MM.1S (cell line): Measurements from ENCODE around the gene CDY2B.
"Not testable (repeated sequence)": the region's sequence is repeated elsewhere in the genome, so short reads cannot be mapped to it uniquely, and the experiment has no call there.

Experiments used
- DNase-seq: peaks from one replicate; pipeline ENCODE4 v3.0.0-alpha.2; 2015
- H2AFZ ChIP-seq: fragments of 300-600 bp; sonication (generic); 2 replicates; pipeline ENCODE4 v1.6.0; 2016; ENCODE audit warnings: antibody characterized with exemption, low read length
- H3F3A ChIP-seq: fragments of 300-600 bp; sonication (generic); 2 replicates; pipeline ENCODE4 v1.6.1; 2016; ENCODE audit warnings: mild to moderate bottlenecking, antibody characterized with exemption, low read length, moderate library complexity, mixed read lengths; ENCODE audit not compliant: insufficient read depth
- H3K27ac ChIP-seq: fragments of 300-600 bp; sonication (generic); 2 replicates; pipeline ENCODE4 v1.5.1; 2016; ENCODE audit warnings: mild to moderate bottlenecking, low read length
- H3K27me3 ChIP-seq: fragments of 300-600 bp; sonication (generic); replicated peaks from 2 replicates; pipeline ENCODE4 v1.6.0; 2016; ENCODE audit warnings: low read length; ENCODE audit not compliant: insufficient read depth
- H3K36me3 ChIP-seq: fragments of 300-600 bp; sonication (generic); replicated peaks from 2 replicates; pipeline ENCODE4 v1.6.1; 2016; ENCODE audit warnings: mild to moderate bottlenecking, low read length, mixed read lengths; ENCODE audit not compliant: insufficient read depth
- H3K4me1 ChIP-seq: fragments of 300-600 bp; sonication (generic); 2 replicates; pipeline ENCODE4 v1.6.1; 2016; ENCODE audit warnings: low read length, mixed read lengths
- H3K4me2 ChIP-seq: fragments of 300-600 bp; sonication (generic); 2 replicates; pipeline ENCODE4 v1.6.0; 2016; ENCODE audit warnings: low read depth, low read length
- H3K4me3 ChIP-seq: fragments of 300-600 bp; sonication (generic); 2 replicates; pipeline ENCODE4 v1.5.1; 2016; ENCODE audit warnings: low read length, mixed read lengths
- H3K79me2 ChIP-seq: fragments of 300-600 bp; sonication (generic); 2 replicates; pipeline ENCODE4 v1.6.1; 2016; ENCODE audit warnings: mixed run types, low read length, mixed read lengths
- H3K9ac ChIP-seq: fragments of 300-600 bp; sonication (generic); 2 replicates; pipeline ENCODE4 v1.6.1; 2016; ENCODE audit warnings: low read length, mixed read lengths
- H3K9me2 ChIP-seq: fragments of 300-600 bp; sonication (generic); replicated peaks from 2 replicates; pipeline ENCODE4 v1.6.1; 2016; ENCODE audit warnings: mild to moderate bottlenecking, low read length, mixed read lengths; ENCODE audit not compliant: insufficient read depth
- H3K9me3 ChIP-seq: fragments of 300-600 bp; sonication (generic); replicated peaks from 2 replicates; pipeline ENCODE4 v1.6.1; 2016; ENCODE audit warnings: mild to moderate bottlenecking, low read length, mixed read lengths; ENCODE audit not compliant: insufficient read depth
- H4K20me1 ChIP-seq: fragments of 300-600 bp; sonication (generic); 2 replicates; pipeline ENCODE4 v1.6.1; 2016; ENCODE audit warnings: mild to moderate bottlenecking, low read length, moderate library complexity, mixed read lengths; ENCODE audit not compliant: insufficient read depth

The CDY2B gene

DNA sequence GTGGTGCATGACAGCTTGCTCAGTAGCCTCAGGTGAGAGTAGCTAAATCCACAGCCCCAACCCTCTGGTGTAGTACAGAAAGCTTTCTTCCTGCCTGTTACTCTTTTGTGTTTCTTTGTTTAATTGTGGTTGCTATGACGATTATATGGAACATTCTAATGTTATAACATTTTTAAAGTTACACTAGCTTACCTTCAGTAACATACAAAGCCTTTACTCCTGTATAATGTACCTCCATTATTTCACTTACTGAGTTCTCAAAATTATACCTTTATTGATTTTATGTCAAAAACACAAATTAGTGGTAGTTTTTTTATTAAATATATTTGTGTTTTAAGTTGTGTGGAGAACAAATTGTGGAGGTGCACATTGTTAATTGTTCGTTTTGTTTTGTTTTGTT is at the start of gene CDY2B:
Gene CDY2B (minus strand): TSS at position 101 of the 400 bp plus-strand sequence. CDS start 328 bp downstream, outside the sequence.
- not testable (repeated sequence) for H3K9me3 ChIP-seq, H3K9ac ChIP-seq, H3K79me2 ChIP-seq, H3K9me2 ChIP-seq, H3K36me3 ChIP-seq, H4K20me1 ChIP-seq, H2AFZ ChIP-seq, H3K27me3 ChIP-seq, H3K27ac ChIP-seq, DNase-seq, H3K4me1 ChIP-seq, H3K4me2 ChIP-seq, H3K4me3 ChIP-seq, H3F3A ChIP-seq

GRCh38 chrY:17908009-17908408 is 28.0 kb upstream of the CDY2B start:
- H3K4me3 ChIP-seq, H2AFZ ChIP-seq, H3F3A ChIP-seq, H3K4me2 ChIP-seq, DNase-seq, H3K9me3 ChIP-seq, H3K4me1 ChIP-seq, H3K27me3 ChIP-seq, H4K20me1 ChIP-seq, H3K36me3 ChIP-seq, H3K9me2 ChIP-seq, H3K27ac ChIP-seq, H3K79me2 ChIP-seq, H3K9ac ChIP-seq: not testable (repeated sequence)

GRCh38 chrY:17907351-17907750 is 27.3 kb upstream of the CDY2B start:
- not testable (repeated sequence) for H3K4me2 ChIP-seq, H3F3A ChIP-seq, H3K9me2 ChIP-seq, H3K27ac ChIP-seq, H3K27me3 ChIP-seq, H3K4me3 ChIP-seq, H3K9me3 ChIP-seq, H3K4me1 ChIP-seq, H2AFZ ChIP-seq, H3K79me2 ChIP-seq, H3K9ac ChIP-seq, DNase-seq, H4K20me1 ChIP-seq, H3K36me3 ChIP-seq

DNA sequence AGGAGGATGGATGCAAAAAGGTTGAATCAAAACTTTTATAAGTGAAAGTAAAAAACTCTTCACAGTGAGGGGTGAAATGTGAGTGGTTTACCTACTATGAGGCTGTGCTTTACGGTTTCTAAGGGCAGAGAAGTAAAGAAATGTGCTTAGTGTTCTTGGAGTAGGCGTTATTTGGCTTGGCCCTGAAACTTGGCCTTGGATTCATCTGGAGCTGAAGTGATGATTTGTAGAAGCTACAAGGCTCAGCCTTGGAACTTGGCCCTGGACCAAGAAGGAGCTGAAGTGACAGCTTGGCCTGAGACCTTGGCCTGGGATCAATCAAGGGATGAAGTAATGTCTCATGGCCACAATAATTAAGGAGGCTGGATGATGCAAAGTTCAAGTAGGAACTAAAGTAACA is 1.7 kb upstream of the CDY2B start:
- not testable (repeated sequence) for H3K4me3 ChIP-seq, H3K9me2 ChIP-seq, H3K9ac ChIP-seq, H4K20me1 ChIP-seq, H2AFZ ChIP-seq, H3K4me2 ChIP-seq, H3K27me3 ChIP-seq, H3F3A ChIP-seq, DNase-seq, H3K36me3 ChIP-seq, H3K79me2 ChIP-seq, H3K4me1 ChIP-seq, H3K27ac ChIP-seq, H3K9me3 ChIP-seq

GRCh38 chrY:17876767-17877166 is 3.3 kb downstream of the CDY2B start:
- H3K4me1 ChIP-seq, H2AFZ ChIP-seq, H3K36me3 ChIP-seq, H3F3A ChIP-seq, H3K4me2 ChIP-seq, H3K4me3 ChIP-seq, H3K79me2 ChIP-seq, DNase-seq, H4K20me1 ChIP-seq, H3K9me2 ChIP-seq, H3K27me3 ChIP-seq, H3K9me3 ChIP-seq, H3K27ac ChIP-seq, H3K9ac ChIP-seq: not testable (repeated sequence)

GRCh38 chrY:17875401-17875800 is 4.6 kb downstream of the CDY2B start:
- not testable (repeated sequence) for H3K9me3 ChIP-seq, H3K9me2 ChIP-seq, DNase-seq, H3K4me3 ChIP-seq, H3F3A ChIP-seq, H3K27ac ChIP-seq, H2AFZ ChIP-seq, H3K4me1 ChIP-seq, H3K79me2 ChIP-seq, H3K4me2 ChIP-seq, H3K27me3 ChIP-seq, H4K20me1 ChIP-seq, H3K36me3 ChIP-seq, H3K9ac ChIP-seq

DNA sequence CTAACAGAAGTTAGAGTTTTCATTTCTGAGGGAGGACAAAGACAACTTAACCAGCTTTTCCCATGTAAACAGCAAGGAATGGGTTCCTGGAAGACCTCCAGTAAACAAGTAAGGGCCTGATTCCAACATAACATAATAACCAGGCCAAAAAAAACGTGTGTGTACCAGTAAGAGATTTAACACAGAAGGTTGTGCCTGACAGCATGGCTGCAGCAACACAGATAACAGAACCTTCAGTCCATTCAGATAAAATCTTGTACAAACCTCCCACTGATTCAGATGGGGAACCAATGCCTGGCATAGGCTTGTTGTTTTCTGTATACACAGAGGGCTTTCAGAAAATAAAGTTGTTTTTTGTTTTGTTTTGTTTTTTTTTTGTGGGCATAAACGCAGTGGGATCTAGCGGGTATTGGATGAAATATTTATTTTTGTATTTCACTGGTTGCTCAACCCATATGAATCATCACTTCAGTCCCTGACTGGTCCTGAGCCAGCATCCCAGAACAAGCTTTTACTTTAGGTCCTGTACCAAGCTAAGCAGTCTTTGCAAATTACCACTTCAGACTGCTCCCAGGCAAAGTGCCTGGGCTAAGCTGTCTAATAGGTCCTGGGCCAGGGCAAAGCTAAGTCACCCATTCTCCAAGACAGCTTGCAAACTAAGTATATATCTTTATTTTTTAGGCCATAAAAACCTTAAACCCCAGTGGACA is 8.7 kb downstream of the CDY2B start:
- H3F3A ChIP-seq, H3K9me2 ChIP-seq, H3K27ac ChIP-seq: not testable (repeated sequence)

DNA sequence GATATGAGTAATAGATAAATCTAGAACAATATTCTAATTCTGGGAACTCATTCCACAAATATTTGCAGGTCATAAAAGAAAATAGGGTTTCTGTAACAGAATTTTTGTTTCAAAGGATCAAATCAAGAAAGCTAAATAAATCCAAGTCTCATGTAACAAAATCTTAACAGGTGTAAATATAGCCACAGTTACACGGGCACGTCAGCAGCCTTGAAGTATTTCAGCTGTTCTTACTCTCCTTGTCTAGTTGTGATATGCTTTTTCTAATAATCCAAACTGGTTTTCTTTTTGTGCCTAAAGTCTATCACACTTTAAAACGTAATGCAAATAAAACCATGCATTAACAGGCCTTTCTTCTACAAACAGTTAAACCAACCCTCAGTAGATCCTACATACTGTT is 9.3 kb downstream of the CDY2B start:
- H3K4me2 ChIP-seq, H3K36me3 ChIP-seq, H4K20me1 ChIP-seq, H3K79me2 ChIP-seq, H3K9ac ChIP-seq, H3K4me3 ChIP-seq, H3K27ac ChIP-seq, H3K9me3 ChIP-seq, H3K27me3 ChIP-seq, H3F3A ChIP-seq, H3K4me1 ChIP-seq, H3K9me2 ChIP-seq, H2AFZ ChIP-seq, DNase-seq: not testable (repeated sequence)

More for the DNA sequence above, 8.7 kb downstream of the CDY2B start:
- H3K27me3 ChIP-seq, H3K9ac ChIP-seq, H3K4me2 ChIP-seq, H3K36me3 ChIP-seq, H3K9me3 ChIP-seq, DNase-seq, H2AFZ ChIP-seq, H3K4me1 ChIP-seq, H4K20me1 ChIP-seq, H3K79me2 ChIP-seq, H3K4me3 ChIP-seq: not testable (repeated sequence)
